NCI-H187 treated with DMSO at 0.1 percent for 48 hours (cell line): Measurements from ENCODE around the gene CNTN2.
A peak's percentile ranks its signal among the peaks of the same experiment; 100 is the strongest.

Experiments
- DNase-seq: peaks from one replicate; lab custom pipeline; 2025; lab: John Stamatoyannopoulos, UW

The CNTN2 gene, protein sequence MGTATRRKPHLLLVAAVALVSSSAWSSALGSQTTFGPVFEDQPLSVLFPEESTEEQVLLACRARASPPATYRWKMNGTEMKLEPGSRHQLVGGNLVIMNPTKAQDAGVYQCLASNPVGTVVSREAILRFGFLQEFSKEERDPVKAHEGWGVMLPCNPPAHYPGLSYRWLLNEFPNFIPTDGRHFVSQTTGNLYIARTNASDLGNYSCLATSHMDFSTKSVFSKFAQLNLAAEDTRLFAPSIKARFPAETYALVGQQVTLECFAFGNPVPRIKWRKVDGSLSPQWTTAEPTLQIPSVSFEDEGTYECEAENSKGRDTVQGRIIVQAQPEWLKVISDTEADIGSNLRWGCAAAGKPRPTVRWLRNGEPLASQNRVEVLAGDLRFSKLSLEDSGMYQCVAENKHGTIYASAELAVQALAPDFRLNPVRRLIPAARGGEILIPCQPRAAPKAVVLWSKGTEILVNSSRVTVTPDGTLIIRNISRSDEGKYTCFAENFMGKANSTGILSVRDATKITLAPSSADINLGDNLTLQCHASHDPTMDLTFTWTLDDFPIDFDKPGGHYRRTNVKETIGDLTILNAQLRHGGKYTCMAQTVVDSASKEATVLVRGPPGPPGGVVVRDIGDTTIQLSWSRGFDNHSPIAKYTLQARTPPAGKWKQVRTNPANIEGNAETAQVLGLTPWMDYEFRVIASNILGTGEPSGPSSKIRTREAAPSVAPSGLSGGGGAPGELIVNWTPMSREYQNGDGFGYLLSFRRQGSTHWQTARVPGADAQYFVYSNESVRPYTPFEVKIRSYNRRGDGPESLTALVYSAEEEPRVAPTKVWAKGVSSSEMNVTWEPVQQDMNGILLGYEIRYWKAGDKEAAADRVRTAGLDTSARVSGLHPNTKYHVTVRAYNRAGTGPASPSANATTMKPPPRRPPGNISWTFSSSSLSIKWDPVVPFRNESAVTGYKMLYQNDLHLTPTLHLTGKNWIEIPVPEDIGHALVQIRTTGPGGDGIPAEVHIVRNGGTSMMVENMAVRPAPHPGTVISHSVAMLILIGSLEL

DNA sequence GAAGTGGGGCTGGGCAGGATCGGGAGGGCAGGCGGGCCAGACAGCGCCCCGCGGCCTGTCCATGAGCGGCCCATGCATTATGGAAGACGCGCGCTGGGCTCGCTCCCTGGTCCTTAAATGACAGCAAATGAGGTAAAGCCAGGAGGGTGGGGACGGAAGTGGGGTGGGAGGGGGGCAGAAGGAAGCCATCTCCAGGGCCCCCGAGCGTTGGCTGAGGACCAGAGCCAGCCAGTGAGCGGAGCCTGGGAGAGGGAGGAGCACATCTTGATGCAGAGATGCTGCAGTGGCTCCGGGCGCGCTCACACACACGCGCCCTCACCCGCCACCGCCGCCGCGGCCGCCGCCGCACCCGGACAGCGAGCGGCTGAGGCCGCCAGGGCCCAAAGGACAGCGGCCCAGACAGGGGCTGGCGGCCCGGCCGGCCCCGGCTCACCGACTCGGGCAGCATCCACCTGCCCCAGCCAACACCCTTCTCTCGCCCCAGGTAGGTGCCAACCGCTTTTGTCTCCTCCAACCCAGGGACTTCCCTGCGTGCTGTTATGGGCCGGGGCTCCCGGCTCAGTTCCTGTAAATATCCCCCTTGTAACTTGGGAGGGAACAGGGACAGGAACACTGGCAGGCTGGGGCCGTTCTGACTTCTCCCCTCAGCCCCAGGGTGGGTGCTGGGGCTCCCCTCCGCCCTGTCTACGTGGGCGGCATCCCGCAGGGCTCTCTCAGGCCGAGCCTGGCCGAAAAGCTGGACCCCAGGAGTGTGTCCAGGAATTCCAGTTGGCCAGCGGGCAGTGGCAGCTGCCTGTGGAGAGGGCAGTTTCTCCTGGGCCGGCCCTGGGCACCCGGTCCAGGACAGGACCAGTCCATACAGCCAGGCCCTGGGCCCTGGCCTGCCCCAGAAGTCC is at the start of gene CNTN2:
Gene CNTN2, plus strand, starts transcription at position 302 of the 896 bp plus-strand sequence. CDS start 9,974 bp downstream, outside the sequence.
- no peak for DNase-seq

DNA sequence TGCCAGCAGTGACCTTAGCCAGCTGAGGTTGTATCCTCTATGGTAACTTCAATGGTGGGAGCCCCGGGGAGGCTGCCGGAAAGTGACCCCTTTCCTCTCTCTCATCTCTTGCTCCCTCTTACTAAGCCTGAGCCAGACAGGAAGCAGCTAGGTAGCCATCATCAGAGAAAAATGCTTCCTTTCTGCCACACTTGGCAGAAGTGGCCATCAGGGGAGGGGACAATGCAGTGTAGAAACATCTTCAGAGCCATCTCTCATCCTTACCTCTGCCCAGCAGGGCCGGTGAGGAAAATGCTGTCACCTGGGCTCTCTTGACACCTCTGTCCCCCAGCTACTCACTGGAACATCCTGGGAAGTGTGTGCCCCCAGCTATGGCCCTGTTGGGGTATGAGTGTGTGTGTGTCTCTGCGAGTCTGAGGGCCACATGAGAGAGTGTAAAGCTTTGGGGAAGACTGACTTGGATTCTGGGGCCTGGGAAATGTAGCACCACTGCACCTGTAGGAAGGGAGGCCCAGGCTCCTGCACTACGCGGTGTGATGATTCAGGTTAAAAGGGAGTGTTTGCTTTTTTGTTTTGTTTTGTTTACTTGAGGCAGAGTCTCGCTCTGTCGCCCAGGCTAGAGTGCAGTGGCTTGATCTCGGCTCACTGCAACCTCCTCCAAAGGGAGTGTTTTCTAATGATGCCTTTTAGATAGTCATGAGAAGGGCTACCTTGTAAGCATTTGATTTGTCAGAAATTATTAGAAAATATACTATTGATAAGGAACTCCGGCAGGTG is 48.7 kb upstream of the CNTN2 start:
- no peak for DNase-seq

DNA sequence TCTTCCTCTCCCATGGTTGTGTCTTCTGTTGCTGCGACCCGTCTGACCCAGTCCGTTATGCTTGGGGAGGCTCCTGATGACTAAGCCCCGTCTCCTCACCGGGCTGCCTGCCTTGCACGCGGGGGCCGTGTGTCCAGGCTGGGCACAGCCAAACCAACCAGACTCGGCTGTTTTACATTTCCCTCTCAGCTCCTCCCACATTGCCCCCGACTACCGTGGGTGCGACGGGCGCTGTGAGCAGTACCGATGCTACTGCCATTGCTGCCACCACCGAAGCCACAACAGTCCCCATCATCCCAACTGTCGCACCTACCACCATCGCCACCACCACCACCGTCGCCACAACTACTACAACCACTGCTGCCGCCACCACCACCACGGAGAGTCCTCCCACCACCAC is 46.0 kb upstream of the CNTN2 start:
- no peak for DNase-seq

DNA sequence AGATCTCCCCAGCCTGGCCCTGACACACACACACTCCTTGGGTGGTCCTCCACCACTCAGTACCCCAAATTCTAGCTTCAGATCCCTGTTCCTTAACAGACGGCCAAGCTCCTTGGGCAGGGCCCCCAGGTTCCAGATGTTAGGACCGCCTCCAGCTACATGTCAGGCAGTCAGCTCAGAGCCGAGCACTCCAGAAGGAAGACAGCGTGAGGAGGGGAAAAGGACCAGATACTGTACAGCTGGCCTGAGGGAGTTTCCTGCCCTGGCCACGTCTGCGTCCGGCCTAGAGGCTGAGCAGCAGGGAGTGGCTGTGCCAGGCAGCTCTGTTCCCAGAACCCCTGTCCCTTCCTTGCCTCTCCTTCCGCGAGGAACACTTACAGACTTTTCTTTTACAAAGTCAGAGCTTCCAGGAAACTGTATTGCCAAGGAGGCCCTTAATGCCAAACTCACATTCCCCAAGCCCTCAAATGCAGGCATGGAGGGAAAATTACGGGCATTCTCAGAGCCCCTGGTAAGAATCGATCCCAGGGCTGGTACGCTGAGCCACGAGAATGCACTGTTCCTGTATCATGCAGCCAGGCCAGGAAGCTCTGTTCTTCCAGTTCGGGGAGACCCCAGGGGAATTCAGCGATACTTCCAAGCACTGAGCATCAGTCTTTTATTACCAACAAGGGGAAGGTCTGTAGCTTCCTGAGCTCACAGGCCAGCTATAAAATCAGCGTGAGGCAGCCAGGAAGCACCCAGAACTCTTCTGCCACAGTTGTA is 45.2 kb upstream of the CNTN2 start:
- no peak for DNase-seq

DNA sequence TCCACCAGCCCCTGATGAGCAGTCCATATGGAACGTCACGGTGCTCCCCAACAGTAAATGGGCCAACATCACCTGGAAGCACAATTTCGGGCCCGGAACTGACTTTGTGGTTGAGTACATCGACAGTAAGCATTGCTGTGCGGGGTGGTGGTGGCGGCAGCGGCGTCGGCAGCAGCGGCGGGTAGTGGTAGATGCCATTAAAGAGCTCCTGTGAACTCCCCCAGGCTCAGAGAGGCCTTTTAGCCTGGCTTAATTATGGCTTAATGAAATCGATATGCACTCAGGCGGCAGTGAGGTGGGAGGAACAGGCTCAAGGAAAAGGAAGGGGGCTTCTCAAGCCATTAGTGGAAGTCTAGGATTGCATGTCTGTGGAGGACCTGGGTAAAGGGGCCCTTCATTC is 41.9 kb upstream of the CNTN2 start:
- DNase-seq, result no peak

DNA sequence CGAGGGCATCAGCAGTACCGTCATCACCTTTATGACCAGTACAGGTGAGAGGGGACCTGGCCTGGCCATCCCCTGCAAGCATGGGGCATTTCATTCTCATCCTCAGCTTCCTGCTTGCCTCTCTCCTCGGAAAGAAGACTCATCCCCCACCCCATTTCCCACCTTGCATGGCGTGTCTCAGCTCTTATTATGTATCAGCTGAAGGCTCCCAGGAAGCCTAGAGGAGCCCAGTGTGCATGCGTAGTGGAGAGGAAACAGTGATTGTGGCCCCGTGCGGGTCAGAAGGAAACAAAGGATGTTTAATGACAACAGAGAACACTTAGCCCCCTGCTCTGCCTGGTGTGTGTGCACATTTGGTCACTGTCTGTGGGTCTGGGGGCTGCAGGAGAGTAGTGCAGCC is 40.3 kb upstream of the CNTN2 start:
- no peak for DNase-seq

DNA sequence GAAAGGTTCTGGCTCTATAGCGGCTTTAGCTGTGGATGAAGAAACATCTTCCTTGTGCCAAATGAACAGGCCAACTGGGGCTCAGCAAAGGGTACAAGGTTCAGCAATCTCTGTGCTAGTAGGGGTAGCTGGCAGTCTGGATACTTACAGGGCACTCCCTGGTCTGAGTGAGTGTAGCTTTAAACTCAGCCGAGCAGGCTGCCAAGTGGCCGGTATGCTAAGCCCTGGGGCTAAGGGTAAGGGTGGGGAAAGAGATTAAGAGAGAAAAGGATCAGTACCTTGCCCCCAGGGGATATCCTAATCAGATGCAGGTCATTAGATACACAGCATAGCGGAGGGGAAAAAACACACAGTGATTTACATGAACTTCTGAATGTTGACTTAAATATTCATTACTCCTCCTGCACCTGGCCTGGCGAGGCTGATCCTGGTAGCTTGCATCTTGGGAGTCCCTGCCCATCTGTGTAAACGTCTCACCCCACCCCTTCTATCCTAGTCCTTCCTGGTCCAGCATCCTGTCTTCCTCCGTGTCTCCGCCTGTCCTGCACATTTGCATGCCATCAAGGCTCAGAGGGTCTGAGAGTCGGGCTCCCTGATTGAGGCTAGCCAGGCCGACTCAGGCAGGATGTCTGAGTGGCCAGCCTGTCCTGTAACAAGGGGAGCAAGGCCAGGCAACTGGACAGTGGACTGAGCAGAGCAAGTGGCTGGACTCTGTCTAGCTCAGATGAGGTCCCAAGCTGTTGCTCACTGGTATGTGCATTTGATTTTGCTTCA is 39.5 kb upstream of the CNTN2 start:
- no peak for DNase-seq

DNA sequence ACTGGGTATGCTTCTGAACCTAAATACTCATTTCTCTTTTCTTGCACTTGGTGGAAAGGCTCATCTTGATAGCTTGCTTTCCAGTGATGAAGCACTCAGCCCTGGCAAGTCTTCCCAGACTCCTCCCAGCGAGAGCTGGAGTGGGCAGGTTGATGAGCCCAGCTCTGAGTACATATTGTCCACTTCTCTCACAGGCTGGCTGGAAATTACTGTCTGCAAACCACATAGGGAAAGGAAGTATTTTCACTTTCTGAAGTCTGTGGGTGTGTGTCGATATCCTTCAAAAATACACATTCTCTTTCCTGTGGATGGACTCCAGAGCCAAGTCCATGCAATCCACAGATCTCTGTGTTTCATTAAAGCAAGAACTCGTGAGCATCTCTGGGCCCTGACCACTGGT is 38.7 kb upstream of the CNTN2 start:
- DNase-seq, result no peak

DNA sequence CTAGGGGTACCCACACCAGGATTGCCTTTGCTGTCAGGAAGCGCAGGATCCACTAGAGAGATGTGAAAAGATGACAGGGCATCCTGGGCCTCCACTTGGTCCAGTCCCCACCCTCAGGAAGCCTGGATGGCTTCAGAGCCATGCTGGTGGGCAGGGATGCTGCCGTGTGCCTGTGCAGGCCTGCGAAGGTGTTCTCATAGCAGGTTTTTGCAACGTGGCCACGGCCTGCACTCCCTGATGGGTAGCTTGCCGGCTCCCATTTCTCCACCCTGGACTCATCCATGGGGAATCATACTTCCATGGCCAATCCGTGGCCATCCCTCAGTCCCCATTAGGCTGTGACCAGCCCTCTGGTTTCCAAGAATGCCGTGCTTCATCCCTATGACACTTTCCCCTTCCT is 34.1 kb upstream of the CNTN2 start:
- no peak for DNase-seq

DNA sequence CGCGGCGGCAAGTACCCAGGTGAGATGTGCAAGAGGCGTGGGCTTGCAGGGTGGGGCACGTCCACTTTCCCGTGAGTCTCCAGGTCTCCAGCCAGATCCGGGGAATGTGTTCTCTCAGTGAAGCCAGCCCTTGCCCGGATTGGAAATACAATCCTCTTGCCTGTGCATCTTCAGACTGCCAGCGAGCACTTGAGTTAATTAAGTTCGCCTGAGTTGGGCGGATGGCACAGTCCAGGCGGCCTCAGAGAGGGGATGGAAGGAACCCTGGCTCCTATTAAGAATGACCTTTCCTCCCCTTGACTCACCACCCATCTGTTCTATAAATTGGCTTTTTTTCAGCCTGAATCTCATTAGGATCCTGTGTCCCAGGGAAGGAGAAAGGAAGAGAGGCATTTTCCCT is 33.3 kb upstream of the CNTN2 start:
- DNase-seq, result peak; percentile 71

DNA sequence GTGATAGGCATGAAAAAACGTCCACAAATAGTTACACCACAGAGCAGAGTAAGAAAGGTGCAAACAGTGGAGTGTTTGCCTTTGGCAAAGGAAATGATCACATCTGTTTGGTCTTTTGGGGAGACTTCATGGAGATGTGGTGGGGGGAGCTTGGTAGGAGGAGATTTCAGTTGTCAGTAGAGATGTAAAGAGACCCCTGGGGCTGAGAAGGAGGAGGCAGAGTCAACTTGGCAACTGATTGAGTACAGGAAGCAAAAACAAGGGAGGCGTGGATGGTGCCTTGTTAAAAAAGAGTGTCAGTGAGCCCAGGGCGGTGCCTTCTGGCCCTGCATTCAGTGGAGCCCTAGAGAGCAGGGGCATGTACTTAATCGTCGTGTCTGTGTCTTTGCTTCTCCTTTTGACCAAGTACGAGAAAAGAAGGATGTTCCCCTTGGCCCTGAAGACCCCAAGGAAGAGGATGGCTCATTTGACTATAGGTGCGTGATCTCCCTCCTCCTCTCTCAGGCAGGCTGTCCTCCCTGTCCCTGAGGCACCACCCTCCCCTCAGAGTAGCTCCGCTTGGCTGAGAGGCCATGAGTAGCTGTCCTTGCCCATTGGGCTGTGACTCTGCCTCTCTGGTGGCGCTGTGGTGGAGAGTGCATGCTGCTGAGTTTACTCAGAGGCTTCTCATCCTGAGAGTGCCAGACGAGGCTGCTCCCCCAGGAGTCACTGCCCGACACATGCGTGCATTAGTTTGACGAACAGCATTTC is 30.4 kb upstream of the CNTN2 start:
- DNase-seq, result no peak

DNA sequence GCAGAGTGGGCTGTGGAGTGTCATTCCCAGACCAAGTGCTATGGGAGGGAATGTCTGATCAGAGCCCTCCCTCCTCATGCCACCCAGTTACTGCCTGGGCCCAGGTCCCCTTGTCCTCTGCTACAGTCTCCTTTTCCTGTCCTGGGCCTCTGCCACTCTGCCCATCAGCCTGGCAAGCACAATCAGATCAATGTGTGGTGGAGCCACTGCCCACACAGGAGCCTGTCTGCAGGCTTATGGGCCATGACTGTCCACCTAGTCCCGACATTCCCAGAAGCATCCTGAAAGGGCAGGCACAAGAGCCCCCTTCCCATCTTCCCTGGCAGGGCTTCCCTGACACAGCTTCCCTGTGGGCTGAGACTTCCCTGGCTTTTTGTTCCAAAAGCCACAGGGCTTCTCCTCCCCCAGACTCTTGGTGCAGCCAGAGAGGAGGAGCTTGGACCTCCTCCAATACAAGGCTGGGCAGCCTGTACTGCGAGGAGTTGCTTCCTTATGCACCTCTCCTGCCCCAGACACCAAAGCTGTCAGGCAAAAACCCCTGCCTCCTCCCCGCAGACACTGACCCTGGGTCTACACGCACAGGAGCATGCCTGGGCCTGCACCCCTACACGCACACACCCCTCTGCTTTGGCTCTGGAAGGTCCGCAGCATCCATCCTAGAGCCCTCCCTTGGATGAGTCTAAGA is 29.2 kb upstream of the CNTN2 start:
- no peak for DNase-seq

DNA sequence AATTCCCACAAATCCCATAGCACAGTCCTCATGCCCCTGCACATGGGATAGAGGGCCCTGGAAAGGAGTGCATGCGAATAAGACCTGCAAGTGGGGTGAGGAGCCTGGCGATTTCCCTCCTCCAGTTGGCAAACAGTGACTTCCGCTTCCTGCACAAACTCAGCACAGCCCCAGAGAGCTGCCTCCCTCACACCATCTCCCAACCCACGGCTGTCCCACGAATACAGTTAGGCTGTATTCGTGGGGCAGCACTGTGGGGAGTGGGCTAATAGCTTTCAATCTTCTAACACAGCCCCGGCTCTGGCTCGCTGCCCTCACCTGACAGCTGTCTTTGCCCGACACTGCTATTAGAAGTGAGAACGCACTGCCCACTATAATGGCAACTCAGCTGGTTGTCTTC is 28.2 kb upstream of the CNTN2 start:
- DNase-seq, result no peak

DNA sequence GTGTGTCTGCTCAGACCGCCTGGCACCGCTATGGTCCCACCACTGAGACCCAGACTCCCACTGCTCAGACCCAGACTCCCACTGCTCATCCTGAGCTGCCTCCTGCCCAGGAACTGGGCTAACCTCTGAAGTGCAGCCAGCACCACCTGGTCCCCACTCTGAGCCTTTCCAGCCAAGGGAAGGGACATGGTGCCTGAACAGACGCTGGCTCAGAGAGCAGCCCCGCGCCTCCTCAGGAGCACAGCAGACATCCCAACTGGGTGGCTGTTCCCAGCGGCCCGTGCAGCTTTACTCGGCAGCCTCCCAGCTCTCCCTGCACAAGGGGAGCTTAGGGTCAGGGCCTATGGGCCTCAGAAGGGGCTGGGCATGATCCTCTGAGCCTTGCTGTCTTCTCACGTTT is 27.8 kb upstream of the CNTN2 start:
- DNase-seq, result no peak

DNA sequence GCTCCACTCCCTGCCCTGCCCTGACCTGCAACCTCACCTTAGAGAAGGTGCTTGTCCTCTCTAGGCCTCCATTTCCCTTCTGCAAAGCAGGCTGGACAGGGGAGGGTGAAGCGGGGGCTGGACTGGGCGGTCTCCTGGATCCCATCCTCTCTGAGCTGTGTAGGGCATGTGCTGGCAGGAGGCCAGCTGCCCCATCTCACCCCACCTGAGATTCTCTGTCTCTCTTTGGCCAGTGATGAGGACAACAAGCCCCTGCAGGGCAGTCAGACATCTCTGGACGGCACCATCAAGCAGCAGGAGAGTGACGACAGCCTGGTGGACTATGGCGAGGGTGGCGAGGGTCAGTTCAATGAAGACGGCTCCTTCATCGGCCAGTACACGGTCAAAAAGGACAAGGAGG is 26.9 kb upstream of the CNTN2 start:
- DNase-seq, result no peak

DNA sequence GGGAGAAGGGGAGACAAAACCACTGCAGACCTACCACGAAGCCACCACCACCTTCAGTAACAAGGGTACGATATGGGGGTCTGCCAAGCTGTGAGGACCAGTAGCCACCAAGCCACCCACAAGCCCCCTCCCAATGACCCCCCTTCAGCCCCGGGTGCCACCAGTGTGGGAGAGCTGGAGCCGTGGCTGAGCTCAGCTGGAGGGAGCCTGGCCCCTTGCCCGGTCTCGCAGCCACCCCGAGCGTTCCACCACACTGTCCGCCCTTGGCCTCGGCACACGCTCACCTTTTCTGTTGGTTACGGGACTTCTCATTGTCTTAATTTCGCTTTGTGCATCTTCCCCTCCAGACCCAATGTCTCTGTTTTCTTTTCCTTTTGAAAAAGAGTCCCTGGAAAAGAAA is 26.4 kb upstream of the CNTN2 start:
- no peak for DNase-seq

DNA sequence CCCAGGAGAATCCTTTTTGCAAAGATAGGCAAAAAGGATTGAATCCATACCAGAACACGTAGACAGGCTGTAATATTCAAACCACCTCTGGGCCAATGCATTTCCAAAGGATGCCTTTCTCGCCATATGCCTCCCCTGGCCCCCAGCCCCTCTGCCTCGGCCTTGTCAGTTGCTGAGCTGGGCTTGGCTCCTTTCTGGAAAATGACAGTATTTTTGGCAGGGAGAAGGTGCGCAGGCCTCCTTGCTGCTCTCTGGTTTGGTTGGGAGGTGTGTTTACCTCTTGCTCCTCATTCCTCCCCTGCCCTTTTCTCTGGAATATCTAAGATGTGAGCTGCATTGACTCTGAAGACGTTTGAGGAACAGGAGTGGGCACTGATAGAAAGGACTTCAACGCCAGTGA is 26.0 kb upstream of the CNTN2 start:
- DNase-seq, result no peak

DNA sequence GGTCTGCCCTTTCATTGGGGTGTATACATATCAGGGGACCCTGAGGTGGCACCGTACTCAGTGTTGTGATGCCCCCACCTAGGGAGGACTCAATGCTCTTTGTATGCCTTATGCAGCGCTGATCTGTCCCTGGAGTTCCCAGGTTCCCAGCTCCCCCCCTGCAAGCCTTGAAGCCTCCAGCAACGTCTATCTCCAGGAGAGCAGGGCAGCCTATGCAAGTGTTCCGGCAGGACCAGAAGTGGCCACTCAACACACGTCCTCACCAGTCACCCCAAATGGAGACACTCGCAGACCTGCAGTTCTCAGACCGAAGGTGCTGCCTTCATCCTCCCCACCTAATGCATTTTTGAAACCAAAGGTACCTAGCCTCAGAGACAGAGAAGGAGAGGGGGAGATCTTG is 25.2 kb upstream of the CNTN2 start:
- DNase-seq, result no peak
